Activated CD4-positive, CD25-positive, alpha-beta regulatory T cell treated with anti-CD3 and anti-CD28 coated beads, Interleukin-2, amount 50 U/mL, for 16 hours (primary cell): ENCODE results near the gene GPR183.

Source experiments
- DNase-seq: peaks from one replicate; pipeline ENCODE4 v3.0.0-alpha.2; 2020; ENCODE audit warnings: low read depth, low spot score

Gene GPR183

DNA sequence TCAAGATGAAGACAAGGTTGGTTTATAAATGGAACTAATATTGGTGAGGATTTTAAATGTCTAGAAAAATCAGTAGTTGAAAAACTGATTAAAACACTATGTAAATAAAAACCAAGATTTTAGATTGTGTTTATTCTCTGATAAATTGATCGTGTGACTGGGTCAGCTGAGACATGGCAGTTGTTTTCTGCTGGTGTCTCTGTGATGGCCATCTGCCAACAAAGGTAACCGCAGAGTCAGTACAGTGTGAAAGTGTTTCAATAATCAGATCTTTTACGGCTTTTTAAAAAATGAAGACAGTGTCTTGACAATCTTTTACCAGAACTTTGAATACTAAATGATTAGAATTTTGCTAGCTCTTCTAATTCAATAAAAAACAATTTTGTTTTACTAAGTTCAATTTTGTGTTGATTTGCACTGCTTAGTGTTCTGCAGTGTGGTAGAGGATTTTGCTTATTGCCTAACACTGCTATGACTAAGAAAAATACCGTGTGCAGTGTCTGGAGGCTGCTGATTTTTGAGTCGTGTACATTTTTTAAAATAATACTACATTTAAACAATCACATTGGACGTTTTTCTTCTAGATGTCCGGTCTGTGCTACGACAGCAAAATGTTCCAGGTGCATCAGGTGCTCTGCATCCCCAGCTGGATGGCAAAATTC is 32.7 kb upstream of the GPR183 start:
- DNase-seq = no peak

DNA sequence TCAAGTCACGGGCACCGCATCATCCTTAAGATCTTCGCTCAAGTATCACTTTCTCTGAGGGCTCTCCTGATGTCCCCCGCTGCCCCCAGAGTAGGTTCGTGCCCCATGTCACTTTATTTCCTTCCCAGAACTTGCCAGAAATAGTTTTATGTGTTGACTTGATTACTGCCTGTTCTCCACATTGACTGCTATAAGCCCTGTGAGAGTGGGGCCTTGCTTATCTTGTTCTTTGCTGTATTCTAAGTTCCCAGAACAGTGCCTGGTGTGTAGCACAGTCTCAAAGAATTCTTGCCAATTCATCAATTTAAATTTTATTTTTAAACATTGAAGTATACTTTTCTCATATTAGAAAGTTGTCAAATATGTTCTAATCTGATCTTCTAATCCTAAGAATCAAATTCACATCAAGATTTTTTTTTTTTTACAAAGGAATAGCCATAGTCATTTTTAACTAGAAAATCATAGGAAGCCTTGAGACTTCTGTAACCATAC is 32.1 kb upstream of the GPR183 start:
- DNase-seq = no peak

DNA sequence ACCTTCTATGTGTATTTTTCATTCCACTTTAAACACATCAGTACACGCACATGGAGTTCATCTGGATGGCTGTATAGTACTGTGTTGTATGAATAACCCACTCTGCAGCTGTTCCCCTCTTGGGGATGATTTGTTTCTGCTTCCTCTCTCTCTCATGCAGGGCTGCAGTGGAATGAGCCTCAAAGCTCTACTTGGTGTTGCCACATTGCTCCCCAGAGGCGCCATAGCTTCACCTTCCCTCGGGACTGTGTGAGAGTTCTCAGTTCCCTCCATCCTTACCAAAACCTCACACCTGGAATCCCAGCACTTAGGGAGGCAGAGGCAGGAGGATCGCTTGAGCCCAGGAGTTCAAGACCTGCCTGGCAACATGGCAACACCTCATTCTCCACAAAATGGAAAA is 28.4 kb upstream of the GPR183 start:
- DNase-seq = no peak

DNA sequence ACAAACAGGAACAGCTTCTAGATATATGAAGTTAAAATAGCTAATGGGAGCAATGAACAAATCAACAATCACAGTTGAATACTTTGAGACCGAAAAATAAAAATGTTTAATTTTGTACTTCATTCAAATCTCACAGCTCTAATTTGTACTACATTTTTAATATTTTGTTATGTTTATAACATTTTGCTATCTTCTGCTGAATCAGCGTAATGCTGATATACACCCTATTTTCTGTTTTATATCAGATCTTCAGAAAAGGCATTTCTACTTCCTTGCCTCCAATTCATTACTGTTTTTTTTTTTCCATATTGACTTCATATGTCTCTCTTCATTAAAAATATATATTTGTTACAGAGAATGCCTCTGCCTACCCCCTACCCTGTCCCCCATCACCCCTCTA is 27.9 kb upstream of the GPR183 start:
- no peak for DNase-seq

DNA sequence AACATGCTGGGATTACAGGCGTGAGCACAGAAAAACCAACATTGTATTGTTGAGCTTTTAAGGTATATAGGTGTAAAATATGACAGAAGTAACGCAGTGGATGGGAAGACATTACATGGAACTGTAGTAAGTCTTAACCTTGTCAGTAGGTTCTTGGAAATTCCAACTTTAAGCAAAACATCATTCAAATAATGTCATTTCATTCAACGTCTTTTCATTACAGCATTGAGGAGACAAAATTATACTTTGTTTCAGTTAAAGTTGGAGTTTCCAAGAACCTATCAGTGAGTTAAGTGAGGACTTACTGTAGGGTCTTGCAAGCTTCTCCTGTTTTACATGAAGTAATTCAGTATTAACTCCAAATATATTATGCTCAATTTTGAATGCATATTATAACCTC is 27.0 kb upstream of the GPR183 start:
- DNase-seq = no peak

DNA sequence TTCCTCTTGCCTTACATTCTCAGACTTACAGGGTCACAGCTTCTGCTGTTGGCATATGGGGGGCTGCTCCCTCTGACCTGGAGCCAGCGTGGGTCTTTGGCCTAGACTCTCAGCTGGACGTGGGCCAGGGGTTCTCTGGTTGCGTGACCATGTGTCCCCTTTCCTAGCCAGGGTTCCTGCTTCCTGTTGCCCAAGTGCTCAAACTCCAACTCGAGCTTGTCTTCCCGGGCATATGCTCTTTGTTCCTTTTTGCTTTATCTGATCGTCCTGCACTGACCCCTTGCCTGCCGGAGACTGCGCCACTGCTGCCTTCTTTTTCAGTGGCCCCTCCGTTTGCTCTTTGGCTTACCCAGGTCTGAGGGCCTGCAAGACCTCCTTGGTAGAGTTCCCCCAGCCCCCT is 25.3 kb upstream of the GPR183 start:
- DNase-seq = no peak

DNA sequence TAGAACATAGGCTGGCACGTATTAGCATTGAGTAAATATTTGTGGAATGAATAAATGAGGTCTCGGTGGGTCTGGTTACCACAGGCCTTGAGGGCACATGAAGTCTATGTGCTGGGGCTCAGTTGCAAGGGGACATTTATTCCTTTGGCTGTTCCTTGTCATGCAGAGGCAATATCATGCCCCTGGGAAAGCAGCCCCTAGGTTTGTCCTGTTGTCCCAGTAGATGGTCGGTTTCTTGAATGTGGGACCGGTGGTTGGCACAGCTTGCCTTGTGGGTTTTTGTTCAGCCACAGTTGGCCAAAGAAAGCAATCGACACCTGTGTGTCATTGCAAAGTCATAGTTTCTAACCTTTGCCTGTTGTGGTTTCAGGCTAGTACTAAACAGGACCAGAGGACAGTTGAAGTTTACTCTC is 24.7 kb upstream of the GPR183 start:
- no peak for DNase-seq

DNA sequence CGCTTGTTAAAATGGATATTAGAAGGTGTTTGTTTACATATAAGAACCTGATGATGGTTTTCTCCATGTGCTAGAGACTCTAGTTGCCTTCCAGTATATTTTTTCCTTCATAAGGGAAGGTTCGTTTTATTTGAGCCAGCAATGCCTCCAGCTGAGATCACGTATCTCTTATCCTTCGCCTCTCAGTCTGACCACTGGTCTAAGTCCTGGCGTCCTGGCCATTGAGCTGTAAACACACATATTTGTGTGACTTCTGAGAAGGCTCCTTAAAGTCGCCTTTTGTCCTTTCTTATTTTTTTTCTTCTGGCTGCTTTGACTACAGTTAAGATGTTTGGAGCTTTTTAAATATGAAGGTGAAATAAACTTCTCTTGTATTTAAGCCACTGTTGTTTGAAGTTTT is 23.7 kb upstream of the GPR183 start:
- no peak for DNase-seq

DNA sequence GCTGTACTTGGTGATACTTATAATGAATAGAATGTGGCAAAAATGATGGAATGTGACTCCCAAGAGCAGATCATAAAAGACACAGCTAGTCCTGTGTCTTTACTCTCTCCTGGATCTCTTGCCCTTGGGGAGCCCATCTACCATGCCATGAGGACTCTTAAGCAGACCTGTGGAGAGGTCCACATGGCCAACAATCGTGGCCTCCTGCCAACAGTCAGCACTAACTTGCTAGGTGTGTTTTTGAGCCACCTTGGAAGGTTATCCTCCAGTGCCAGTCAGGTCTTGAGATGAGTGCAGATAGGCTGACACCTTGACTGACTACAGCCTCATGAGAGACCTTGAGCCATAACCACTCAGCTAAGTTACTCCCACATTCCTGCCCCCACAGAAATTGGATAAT is 22.3 kb upstream of the GPR183 start:
- no peak for DNase-seq

DNA sequence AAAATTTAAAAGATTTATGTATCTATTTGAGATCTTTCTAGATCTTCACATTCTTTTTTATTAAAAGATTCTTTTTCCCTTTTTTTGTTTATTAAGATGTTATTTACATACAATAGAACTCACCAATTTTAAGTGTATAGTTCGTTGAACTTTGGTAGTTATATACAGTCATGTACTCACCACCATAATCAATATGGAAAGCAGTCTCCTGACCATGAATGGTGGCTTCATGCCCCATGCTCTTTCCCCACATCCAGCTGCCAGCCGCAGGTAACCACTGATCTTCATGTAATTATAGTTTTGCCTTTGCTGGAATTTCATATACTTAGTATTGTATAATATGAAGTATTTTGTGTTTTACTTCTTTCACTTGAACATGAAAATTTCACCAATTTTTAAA is 20.6 kb upstream of the GPR183 start:
- no peak for DNase-seq

DNA sequence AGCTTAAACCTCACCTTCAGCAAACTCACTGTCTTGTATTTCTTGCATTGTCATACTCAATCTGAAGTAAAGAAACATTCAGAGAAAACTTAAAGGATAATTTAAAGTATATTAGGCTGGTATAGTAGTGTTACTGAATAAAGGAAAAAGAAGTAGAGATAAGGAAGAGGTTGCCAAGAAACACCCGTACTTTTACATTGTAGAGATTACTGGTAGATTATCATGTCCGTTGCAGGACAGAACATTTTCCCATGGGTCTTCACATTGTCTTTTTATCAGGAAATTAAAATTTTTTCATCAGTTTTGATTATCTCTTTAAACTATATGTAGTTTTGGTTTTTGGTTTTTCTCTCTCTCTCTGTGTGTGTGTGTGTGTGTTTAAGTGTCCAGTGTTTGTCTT is 19.9 kb upstream of the GPR183 start:
- no peak for DNase-seq

DNA sequence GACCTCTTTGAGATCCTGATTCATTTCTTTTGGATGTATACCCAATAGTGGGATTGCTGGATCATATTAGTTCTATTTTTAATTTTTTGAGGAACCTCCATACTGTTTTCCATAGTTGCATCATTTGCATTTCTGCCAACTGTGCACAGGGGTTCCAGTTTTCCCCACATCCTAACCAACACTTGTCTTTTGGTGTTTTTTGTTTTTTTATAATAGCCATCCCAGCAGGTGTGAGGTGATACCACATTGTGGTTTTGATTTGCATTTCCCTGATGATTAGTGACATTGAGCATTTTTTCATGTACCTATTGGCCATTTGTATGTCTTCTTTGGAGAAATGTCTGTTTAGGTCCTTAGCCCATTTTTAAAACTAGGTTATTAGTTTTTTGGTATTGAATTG is 18.8 kb upstream of the GPR183 start:
- no peak for DNase-seq

DNA sequence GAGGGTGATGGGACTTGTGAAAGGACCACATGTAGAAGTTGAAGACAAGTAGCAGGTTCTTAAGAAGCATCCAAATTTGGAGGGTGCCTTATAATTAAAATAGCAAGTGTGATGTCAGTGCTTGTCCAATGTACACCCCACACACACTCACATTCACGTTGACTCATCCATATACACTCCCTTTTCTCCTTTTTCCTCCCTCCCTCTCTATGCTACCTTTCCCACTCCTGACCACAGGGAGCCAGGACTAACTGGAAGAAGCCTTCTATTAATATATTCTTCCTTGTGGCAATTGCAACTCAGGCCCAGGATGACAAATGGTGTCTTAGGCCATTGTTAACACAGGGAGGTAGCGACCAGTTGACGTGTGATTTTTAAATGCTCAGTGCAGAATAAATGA is 16.3 kb upstream of the GPR183 start:
- no peak for DNase-seq

DNA sequence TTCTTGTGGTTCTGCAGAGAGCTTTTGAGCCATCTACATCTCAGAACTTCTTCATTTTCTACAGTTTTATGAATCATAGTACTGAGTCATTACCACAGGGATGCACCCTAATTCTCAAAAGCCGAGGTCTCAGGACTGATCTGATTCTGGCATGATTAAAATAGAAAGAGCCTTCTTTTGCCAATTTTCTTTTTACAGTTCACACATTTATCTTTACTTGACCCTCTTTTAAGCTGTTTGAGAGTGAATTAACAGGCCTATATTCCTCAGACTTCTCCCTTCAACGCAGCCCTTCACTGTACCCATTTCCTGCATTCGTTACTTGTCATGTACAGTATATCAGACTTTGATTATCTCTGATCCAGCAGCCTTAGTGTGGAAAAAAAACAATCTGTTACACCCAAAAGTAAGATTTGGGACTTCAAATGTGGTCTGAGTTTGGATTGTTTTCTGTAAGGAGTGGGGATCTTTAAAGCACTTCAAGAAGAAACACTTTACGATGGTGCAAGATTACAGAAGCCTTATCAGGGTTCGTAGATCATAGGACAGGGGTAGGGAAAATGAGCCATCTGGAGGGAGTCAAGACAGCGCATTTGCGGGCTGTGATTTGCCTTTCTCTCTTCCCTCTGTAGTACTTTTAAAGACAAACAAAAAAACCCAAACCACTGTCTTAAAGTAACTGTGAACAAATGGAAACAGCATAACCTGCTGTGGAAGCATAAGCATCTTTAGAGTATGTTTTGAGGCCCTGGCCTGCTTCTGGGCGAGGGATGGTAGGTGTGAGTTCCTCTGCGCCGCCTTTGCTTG is 15.3 kb upstream of the GPR183 start:
- no peak for DNase-seq

DNA sequence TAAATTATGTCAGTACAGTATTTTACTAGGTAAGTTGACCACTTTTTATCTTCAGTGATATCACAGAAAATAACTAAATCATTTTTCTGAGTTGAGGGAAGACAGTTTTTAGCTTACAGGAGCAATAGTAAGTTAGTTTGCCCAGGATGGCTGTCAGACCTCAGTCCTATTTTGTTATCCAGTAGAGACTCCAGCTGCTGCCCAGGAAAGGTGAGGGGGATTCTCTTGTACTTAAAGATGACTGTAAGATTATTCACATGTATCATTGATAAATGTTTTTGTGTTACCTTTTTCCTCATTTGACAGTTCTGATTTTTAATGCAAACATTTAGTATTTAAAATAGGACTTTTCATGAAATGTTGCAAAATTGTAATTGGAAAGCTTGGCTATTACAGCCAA is 14.5 kb upstream of the GPR183 start:
- no peak for DNase-seq

DNA sequence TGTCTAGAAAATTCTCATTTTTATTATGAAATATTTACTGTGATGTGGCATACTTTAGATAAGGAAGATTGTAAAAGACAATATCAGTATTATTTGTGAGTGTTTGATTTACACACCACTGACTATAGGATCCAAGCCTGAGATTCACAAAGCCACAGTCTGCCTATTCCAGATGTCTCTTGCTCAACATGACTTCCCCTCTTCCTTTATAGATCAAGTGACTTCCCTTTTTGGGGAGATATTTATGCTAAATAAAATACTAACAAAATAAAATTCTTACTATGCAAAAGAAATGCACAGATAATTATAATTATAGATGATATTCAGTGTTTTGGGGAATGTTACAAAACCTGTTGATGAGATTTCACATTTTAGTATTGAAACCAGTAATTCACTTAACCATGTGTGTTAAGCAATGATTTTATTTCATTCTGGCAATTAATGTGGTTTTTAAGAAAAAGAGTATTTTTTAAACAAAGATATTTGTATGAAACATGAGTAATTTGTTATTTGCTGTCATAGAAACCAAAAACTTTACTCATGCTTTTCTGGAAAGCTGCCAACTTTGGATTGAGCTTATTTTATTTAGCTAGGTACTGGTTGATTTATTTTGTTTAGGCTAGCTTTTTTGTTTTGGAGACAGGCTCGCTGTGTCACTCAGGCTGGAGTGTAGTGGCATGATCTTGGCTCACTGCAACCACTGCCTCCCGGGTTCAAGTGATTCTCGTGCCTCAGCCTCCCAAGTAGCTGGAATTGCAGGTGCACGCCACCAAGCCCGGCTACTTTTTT is 13.7 kb upstream of the GPR183 start:
- no peak for DNase-seq

DNA sequence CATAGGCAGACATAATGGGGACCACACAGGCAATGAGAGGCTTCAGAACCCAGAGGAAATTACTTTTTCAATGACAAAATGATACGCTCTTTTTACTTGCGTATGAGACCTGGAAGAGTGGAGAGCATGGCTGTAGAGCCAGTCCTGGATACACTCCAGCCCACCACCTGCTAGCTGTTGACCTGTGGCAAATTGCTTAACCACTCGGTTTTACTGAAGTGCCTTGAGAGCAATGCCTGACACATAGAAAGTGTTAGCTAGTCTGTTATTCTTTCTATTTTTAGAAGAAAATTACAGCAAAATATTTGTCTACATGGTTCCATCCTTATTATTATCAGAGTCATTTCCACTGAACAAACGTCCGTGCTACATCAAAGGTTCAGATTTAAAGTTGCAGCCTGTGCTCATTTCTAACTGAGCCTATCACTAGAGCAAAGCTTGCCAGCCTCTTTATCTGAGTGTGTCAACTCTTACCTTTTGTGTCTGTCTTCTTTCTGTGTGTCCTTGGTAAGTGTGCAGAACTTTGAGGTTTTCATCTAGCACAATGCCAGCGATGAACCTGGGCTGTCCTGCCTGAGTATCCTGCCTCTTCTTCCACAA is 9.6 kb upstream of the GPR183 start:
- no peak for DNase-seq

DNA sequence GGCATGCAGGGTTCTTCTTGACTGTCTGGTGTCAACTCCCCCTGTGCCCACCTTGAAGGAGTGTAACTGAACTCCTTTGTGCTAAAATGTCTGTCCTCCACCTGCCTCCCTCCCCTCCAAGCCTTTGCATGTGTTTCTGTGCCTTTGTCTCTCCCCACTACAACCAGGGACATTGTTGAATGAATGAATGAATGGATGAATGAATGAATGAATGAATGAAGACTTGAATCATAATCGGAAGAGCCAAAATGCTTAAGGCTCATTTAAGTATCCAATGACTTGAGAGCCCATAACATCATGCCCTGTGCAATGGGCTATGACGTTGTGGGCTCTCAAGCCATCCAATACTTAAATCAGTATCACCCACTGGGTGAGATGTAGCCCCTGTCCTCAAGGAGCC is 9.0 kb upstream of the GPR183 start:
- DNase-seq = no peak

DNA sequence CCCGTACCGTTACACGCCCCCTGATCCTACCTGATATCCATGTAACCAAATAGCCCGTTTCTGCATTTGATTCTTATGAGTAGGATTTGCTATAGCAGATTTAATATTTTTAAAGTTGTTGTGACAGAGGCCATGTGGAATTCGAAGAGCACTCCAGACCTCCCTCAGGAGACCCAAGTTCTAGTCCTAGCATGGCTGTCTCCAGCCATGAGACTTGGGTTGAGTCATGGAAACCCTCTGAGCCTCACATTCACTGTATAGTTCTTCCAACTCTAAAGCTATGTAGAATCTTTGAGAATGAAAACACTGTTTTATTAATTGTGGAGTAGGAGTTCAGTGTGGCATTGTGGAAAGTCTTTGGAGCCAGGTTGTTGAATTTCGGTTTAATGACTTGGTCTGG is 8.0 kb upstream of the GPR183 start:
- DNase-seq = no peak

DNA sequence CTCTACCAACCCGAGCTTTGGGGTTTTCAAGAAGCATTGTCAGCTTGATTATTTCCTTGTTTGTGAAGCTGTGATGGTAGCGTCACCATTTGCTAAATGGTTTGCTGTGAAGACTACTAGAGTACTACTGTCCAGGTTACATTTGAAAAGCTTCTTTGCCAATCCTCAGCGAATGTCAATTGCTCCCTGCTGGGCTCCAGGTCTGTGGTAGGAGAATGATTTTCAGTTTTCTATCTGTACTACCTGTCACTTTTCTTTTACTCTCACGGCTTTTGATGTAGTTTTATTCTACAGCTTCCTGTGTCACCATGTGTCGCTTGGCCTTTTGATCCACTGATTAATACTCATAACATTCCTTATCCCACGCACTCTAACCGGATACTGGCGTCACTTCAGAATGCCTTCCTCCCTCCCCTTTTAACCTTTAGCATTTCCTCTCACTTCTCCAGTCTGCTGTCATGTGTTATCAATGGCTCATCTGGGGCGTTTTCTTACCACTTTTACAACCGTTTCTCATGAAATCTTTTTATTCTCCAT is 7.5 kb upstream of the GPR183 start:
- peak; percentile 45 for DNase-seq

DNA sequence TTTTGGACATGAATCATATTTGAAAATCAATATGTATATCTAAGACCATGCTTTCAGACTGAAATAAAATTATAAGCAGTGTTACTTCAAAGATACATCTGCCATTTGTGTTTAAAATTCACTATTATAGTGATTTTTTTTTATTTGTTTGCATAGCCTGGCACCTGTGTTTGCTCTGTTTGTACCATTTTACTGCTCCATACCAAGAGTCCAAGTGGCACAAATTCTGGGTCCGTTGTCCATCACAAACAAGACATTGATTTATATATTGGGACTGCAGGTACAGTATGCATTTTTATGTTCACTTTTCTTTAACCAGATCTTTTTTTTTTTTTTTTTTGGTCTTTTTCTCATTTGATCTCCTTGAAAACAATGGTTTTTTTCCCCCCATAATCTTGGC is 6.7 kb upstream of the GPR183 start:
- DNase-seq = no peak

DNA sequence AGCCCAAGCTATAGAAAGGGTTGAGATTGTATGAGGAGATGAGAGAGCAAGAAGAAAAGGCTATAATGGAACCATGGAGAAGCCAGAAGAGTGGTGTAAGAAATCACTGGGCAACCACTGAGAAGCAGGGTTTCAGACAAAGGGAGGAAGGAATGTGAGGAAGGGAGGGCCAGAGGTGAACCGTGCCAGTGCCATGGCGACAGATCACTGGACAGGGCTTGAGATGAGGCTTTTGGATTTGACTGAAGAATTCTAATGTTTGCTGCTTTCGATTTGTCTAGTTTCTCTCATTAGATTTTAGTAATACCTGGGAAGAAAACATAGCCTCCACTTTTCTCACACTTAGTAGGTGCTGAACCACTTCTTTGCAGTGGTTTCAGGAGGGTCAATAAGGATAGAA is 6.3 kb upstream of the GPR183 start:
- DNase-seq = no peak
